Spleen (tissue), 11 donors: Measurements from ENCODE around the gene MYO6. TPM values are rescaled to one million over a fixed set of nuclear protein-coding genes. Genes with fewer than 3 reads are reported as not detected.

Source experiments
- DNase-seq: peaks from one replicate; pipeline ENCODE4 v3.0.0-alpha.2; 2020
- H3K27ac ChIP-seq, 8 donors: fragments of 200-600 bp; sonication (generic) in 7 of 8; 1 replicate in 4 of 8; 2 replicates in 4 of 8; pipeline versions ENCODE4 v1.5.0 to v1.8.0; 2016 to 2021; ENCODE audit warnings: inconsistent platforms in 4 of 8, mild to moderate bottlenecking in 4 of 8, moderate library complexity in 1 of 8
- H3K27me3 ChIP-seq, 7 donors: fragments of 200-600 bp; sonication (generic) in 6 of 7; replicated peaks in 1 of 7; 1 replicate in 4 of 7; 2 replicates in 3 of 7; pipeline versions ENCODE4 v1.5.0 to v1.8.0; 2016 to 2021; ENCODE audit warnings: inconsistent platforms in 3 of 7, mild to moderate bottlenecking in 1 of 7
- H3K36me3 ChIP-seq, 6 donors: fragments of 200-600 bp; sonication (generic) in 5 of 6; 1 replicate in 4 of 6; 2 replicates in 2 of 6; pipeline versions ENCODE4 v1.5.0 to v1.8.0; 2016 to 2021; ENCODE audit warnings: inconsistent platforms in 2 of 6
- H3K4me1 ChIP-seq, 6 donors: fragments of 200-600 bp; sonication (generic) in 5 of 6; 1 replicate in 3 of 6; 2 replicates in 3 of 6; pipeline versions ENCODE4 v1.5.0 to v1.8.0; 2016 to 2021; ENCODE audit warnings: inconsistent platforms in 3 of 6
- H3K4me3 ChIP-seq, 8 donors: fragments of 200-600 bp; sonication (generic) in 7 of 8; 1 replicate in 4 of 8; 2 replicates in 4 of 8; pipeline versions ENCODE4 v1.5.0 to v1.8.0; 2016 to 2021; ENCODE audit warnings: inconsistent platforms in 4 of 8, mild to moderate bottlenecking in 4 of 8, moderate library complexity in 2 of 8
- H3K9me3 ChIP-seq, 8 donors: fragments of 200-600 bp; sonication (generic) in 7 of 8; 1 replicate in 4 of 8; 2 replicates in 4 of 8; pipeline versions ENCODE4 v1.5.0 to v1.8.0; 2016 to 2021; ENCODE audit warnings: inconsistent platforms in 4 of 8
- CTCF ChIP-seq, 11 experiments: fragments of 200-600 bp in 7 of 11; fragments of 450-650 bp in 4 of 11; sonication (generic) in 4 of 11; IDR thresholded peaks in 8 of 11; conservative IDR thresholded peaks in 3 of 11; 1 replicate in 7 of 11; 2 replicates in 4 of 11; pipeline versions ENCODE4 v1.4.0 to v1.8.0; 2016 to 2021; ENCODE audit warnings: antibody characterized with exemption in 11 of 11, inconsistent platforms in 4 of 11, mild to moderate bottlenecking in 1 of 11
- POLR2A ChIP-seq, 3 donors: fragments of 450-650 bp; IDR thresholded peaks; one replicate each; pipeline ENCODE4 v1.5.1; 2017; ENCODE audit warnings: antibody characterized with exemption in 3 of 3, mild to moderate bottlenecking in 1 of 3
- POLR2AphosphoS5 ChIP-seq, 3 donors: sonication (generic); formaldehyde crosslinking; IDR thresholded peaks; one replicate each; pipeline ENCODE4 v1.5.1; 2017; ENCODE audit warnings: antibody characterized with exemption in 3 of 3
- intact Hi-C: fragments of 100-400 bp; cut with DNase I; formaldehyde crosslinking; loops from one replicate; pipeline ENCODE4 v1.15.0; 2023; ENCODE audit warnings: low total_unique reads
- polyA plus RNA-seq, 3 donors: library from polyadenylated mRNA; stranded (reverse); fragments of 200-250 nt; gene quantifications; one replicate each; pipeline ENCODE4 v1.2.1, GENCODE V29; 2013
- small RNA-seq, 4 donors: library from RNA; depleted of rRNA; stranded (forward); fragments of <200 nt; gene quantifications; one replicate each; pipeline ENCODE3, GENCODE V24; 2016
- total RNA-seq, 7 donors: library from RNA; depleted of rRNA in 3 of 7; stranded (reverse); fragments of >200 nt in 3 of 7; fragmentation: NEBNext Ultra II Directional in 4 of 7; extraction: Animal tissue kit (Norgen Biotek cat#: 25700) in 4 of 7; gene quantifications; one replicate each; pipeline versions ENCODE4 v1.1.0 to v1.2.1, GENCODE V29; 2016 to 2021
- donor health status: healthy with polysubstance abuse.
- donor health status: DM: no; HTN: no; CAD: no; lungs with moderate emphysema.
- donor health status: DM: no; HTN: no; CAD: no.
- donor health status: Bipolar disorder and iron deficiency.
- donor health status: healthy.
- donor health status: DM: no; HTN: no; CAD: no.
- donor health status: DM: yes; HTN: yes; CAD: no.

The MYO6 gene
- total and polyA plus RNA-seq, 10 donors: 4.2 to 29.1 (median 18.2) TPM

- TF ChIP-seq POLR2A (IDR thresholded peaks at IDR 0.05) (no peak), POLR2AphosphoS5 (IDR thresholded peaks at IDR 0.05) (no peak), CTCF (IDR thresholded peaks at IDR 0.05 in 8 of 11, conservative IDR thresholded peaks at IDR 0.05 in 3 of 11) (no peak)
- Histone ChIP-seq H3K27ac (no peak overlapping the region), H3K36me3 (no peaks in the 10 kb centered on the region), H3K4me3 (no peak overlapping the region), H3K9me3 (no peaks in the 10 kb centered on the region), H3K27me3 (no peaks in the 10 kb centered on the region), H3K4me1 (no peaks in the 10 kb centered on the region)
- no peak for DNase-seq
- intact Hi-C loops: no loop called here
These were observed 219.1 kb downstream of the MYO6 start for GRCh38 chr6:75968143-75968542.

Small RNAs within 50 kb of the gene (small RNA-seq; reads per million reads assigned to genes)
- 0 reads per million in 4 donors for gene RF00019
- 0 to 0.40 (median 0) reads per million in 4 donors for gene RNA5SP209
- gene RNU6-155P: 0 reads per million in 4 donors

Other genes with a start within 250 kb of the MYO6 start
- 100 to 1,000 TPM; 106 to 166 (median 133) TPM for gene SENP6, start 147.4 kb upstream of the MYO6 start, total RNA-seq
- gene SENP6, start 147.4 kb upstream of the MYO6 start, polyA plus RNA-seq: 10 to 100 TPM; 29.2 to 48.6 (median 42.4) TPM